Posterior cingulate gyrus (tissue), 11 donors: Measurements from ENCODE around the gene RRP9.

Experiments
- DNase-seq, 10 donors: peaks; one replicate each; pipeline versions ENCODE4 v3.0.0 to v3.0.0-alpha.2; 2020 to 2021; ENCODE audit warnings: mixed read lengths in 3 of 10
- intact Hi-C: fragments of 100-400 bp; cut with DNase I; formaldehyde crosslinking; loops from one replicate; pipeline ENCODE4 v1.15.1; 2023

RRP9 gene

DNA sequence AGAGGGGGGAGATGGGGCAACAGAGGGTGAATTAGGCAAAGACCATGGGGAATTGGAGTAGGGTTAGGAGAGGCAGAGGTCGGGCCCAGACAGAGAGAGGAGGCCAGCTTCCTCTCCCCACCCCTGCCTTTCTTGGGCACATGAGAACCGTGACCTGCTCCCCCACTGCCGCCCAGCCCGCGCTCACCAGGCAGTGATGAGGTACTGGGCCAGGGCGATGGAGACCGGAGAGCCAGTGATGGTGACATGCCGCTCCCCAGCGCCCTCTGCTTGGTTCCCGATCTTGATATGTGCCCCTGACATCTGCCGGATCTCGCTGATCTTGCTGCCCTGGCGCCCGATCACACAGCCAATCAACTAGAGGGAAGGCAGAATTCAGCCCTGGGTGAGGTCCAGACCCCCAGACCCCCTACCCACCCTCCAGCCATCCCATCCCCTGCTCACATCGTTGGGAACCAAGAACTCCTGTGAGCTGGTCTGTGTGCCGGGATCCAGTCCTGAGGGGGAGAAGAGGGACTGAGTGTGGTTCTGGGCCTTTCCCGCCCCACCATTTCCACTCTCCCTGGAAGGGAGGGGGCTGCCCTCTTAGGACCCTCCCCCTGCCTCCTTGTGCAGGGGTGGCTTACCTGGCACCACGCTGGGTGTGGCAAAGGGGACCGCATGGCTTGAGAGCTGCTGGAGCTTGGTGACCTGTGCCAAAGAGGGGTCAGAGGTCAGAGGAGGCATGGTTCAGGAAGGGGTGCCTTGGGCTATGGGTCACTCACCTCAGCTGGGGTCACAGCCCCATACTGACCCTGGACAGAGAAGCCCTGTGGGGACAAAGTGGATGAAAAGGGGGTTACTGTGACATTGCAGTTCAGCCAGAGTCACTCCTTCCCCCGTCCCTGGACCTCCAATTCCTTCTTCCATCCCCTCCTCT, 17.2 kb upstream of the RRP9 start:
- DNase-seq: peak in 2 of 10 donors; percentile 52 to 79
- intact Hi-C loops: no loop called here

DNA sequence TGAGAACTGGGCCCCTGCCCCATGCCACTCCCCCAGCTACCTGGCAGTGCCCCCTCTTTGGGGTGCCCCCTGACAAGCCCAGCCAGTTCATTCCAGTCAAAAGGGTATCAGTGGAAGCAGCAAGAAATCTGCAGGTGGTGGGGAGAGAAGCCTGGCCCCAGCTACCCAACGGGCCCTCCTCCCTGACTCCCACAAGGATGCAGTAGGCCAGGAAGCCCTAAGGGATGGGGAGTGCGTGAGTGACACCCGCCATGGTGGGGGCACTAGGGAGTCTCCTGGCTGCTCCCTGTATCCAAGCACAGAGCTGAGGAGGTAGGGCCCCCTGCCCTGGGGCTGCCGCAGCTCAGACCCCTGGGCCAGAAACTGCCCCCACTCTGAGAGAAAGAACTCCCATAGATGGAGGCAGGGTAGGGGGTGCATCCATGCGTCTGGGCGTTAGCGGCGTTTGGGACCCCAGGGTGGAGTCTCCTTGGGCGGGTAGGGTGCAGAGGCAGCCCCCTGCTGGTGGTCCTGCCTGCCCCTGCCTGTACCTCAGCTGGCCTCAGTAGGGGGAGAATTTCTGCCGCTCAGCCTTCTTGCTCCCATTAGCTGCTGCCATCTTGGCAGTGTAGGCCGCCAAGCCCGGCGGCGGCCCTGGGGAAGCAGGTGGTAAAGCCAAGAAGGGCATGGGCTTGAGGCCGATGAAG, 16.0 kb upstream of the RRP9 start:
- intact Hi-C loops: no loop called here
- peak in 2 of 10 donors; percentile 52 to 55 for DNase-seq

DNA sequence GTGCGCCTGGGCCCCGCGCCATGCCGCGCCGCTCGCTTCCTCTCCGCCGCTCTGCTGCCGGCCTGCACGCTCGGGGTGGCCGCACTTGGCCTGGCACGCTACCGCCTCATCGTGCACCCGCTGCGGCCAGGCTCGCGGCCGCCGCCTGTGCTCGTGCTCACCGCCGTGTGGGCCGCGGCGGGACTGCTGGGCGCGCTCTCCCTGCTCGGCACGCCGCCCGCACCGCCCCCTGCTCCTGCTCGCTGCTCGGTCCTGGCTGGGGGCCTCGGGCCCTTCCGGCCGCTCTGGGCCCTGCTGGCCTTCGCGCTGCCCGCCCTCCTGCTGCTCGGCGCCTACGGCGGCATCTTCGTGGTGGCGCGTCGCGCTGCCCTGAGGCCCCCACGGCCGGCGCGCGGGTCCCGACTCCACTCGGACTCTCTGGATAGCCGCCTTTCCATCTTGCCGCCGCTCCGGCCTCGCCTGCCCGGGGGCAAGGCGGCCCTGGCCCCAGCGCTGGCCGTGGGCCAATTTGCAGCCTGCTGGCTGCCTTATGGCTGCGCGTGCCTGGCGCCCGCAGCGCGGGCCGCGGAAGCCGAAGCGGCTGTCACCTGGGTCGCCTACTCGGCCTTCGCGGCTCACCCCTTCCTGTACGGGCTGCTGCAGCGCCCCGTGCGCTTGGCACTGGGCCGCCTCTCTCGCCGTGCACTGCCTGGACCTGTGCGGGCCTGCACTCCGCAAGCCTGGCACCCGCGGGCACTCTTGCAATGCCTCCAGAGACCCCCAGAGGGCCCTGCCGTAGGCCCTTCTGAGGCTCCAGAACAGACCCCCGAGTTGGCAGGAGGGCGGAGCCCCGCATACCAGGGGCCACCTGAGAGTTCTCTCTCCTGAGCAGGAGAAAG, 14.4 kb upstream of the RRP9 start:
- intact Hi-C loops: no loop called here
- DNase-seq: peak in 9 of 10 donors; percentile 35 to 93 (median 45)

DNA sequence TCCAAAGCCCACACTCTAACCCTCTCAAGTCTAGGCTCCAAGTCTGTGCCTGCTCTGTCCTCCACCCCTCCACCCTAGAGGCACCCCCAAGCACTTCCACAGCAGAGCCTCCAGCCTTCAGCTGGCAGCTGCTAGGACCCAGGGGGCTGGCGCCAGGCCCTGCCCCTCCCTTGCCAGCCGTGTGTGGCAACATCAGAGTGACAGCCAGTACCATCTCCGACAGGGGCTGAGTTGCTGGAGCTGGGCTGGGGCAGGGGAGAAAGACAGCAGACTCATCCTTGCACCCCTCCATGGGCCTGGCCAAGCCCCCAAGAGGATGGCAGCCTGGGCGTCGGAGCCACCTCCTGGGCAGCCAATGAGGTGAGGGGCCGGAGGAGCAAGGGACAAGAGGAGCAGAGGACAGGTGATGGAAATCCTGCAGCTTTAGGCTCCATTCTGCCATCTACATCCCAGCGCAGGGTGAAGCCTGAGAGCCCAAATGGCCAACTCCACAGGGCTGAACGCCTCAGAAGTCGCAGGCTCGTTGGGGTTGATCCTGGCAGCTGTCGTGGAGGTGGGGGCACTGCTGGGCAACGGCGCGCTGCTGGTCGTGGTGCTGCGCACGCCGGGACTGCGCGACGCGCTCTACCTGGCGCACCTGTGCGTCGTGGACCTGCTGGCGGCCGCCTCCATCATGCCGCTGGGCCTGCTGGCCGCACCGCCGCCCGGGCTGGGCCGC, 13.6 kb upstream of the RRP9 start, which contains the start of gene GPR62:
Gene GPR62, plus strand, starts transcription at position 207 of the 718 bp plus-strand sequence. Its CDS starts 272 bp downstream, at position 479.
- intact Hi-C loops: no loop called here
- peak; percentile 68 to 98 (median 82) for DNase-seq

DNA sequence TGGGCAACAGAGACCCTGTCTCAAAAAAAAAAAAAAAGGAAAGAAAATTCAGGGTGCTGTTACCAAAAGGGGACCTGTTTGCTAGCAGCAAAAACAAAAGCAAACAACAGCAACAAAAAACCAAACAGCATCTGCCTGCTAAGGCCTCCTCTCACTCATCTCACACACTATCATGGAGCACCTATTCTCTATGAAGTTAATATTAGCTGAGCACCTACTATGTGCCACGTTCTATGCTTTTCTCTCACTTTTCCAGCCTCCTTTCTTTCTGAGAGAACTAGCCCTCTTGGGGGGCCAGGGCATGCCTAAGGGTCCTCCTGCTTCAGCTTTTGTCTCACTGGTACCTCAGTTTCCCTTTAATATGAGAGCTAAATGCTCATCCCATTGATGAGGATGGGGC, 13.0 kb upstream of the RRP9 start:
- no peak for DNase-seq
- intact Hi-C loops: no loop called here

DNA sequence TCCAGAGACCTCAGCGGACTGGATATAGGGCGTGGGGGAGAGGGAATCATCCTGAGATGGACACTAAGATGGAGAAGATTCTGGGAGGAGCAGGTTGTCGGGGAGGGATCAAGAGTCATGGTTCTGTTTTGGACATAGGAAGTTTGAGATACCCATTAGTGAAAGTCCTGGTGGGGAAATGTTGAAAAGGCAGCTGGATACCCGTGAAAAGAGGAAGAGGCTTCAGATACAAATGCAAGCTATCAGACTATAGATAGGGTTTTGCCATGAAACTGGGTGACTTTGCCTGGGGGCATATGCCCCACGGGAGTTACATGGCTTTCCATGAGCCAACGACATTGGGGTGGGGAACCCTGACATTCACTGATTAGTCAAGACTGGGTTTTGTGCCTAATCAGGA, 12.4 kb upstream of the RRP9 start:
- intact Hi-C loops: no loop called here
- DNase-seq: no peak

DNA sequence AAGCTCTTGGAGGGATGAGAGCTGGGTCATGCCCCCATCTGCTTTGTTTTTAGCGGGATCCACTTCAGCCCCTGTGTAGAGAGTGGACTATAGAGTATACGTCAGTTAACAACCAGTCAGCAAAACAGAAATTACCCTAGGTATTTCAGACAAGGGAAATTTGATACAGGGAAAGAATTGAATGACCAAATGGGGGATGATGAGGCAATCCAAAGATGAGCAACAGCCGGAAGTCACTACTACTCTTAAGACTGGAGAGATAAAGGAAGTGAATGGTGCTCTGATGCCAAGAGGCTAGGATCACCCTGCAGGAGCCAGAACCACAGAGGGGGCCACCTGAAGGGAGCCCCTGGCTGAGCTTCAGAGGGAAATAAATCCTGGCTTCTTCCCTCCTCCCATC, 11.7 kb upstream of the RRP9 start:
- DNase-seq: no peak

DNA sequence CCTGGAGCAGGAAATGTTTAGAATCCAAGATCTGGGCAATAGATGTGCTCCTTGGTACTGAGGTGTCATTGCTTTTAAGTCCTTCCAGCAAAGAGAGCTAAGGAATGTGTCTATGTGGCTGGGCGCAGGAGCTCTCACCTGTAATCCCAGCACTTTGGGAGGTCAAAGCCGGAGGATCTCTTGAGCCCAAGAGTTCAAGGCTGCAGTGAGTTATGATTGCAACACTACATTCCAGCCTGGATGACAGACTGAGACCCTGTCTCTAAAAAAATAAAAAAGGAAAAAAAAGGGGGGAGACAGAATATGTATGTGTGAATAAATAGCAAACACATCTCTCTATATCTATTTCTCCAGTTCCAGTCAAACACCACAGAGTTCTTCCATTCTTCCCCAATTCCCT, 9.2 kb upstream of the RRP9 start:
- peak in 2 of 10 donors; percentile 4 to 10 for DNase-seq
- intact Hi-C loops: no loop called here

More for the DNA sequence above, 11.7 kb upstream of the RRP9 start:
- intact Hi-C loops: no loop called here

DNA sequence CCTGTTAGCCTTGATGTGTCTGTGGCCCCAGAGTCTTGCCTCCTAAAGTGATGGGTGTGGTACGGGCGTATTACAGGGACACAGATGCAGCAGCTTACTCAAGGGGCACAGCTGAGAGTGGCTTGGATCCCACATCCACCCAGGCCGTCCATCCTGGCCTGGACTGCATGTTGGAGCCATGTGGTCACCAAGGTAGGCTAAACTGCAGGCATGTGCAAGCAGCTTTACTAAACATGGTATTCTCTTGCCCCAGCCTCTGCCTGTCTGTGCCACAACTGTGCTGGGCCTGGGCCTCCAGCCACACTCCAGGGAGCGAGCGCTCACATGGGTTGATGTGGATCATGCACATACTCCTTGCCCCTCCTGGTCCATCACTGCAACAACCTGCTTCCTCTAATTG, 7.4 kb upstream of the RRP9 start:
- intact Hi-C loops: no loop called here
- DNase-seq: peak in 3 of 10 donors; percentile 9 to 62 (median 25)

DNA sequence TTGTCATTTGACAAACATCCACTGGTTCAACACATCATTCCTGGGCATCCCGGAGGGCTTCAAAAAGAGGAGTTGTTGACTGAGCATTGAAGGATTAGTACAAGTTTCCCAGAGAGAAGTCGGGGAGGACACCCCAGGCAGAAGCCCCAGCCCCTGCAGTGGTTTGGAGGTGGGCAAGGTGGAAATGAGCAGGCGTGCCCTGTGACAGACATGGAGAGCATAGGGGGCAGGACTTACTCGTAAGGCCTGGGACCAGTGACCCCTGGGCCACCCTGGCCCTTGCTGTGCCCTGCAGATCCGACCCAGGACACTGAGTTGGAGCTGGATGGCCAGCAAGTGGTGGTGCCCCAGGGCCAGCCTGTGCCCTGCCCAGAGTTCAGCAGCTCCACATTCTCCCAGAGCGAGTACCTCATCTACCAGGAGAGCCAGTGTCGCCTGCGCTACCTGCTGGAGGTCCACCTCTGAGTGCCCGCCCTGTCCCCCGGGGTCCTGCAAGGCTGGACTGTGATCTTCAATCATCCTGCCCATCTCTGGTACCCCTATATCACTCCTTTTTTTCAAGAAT, 6.4 kb upstream of the RRP9 start:
- peak in 4 of 10 donors; percentile 16 to 74 (median 50) for DNase-seq
- intact Hi-C loops: no loop called here

DNA sequence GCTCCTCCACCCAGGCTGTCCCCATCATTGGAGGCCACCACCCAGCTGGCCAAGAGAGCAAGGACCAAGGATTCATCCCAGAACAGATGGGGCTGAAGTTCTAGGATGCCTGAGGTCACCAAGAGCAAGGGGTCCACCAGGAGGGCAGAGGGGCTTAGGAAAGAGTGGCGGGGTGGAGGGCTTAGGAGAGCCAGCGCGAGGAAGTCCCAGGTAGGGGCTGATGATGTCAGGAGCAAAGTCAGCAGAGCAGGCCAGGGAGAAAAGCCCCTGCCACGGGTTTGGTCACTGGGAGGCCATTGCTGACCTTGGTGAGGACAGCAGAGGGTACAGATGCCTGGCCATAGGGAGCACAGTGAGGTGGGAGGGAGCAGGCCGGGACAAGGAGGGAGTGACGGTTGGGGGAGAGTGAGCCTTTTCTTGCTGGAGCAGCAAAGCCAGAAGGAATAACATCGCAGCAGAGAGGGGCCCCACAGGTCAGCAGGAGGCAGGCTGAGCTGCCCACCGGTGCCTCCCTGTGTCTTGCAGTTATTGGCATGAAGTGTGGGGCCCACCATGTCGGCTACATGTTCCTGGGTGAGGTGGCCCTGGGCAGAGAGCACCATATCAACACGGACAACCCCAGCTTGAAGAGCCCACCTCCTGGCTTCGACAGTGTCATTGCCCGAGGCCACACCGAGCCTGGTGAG, 5.7 kb upstream of the RRP9 start:
- DNase-seq: peak in 4 of 10 donors; percentile 16 to 77 (median 57)
- intact Hi-C loops: no loop called here

DNA sequence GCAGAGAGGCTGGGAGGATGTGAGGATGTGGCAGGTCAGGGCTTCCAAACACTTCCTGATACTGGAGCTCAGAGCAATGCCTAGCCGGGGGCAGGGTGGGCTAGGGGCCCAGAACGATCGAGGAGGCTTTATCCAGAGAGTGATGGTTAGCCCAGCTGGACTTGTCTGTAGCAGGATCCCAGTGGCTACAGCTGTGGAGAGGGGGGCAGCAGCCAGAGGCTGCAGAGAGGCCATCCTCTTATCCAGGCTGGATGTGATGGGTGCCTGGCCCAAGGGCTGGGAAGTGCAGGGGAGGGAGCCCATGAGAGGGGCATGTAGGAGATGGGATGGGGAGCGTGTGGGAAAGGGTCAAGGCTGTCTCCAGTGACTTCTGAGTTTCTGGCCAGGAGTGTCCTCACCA, 5.1 kb upstream of the RRP9 start:
- intact Hi-C loops: no loop called here

DNA sequence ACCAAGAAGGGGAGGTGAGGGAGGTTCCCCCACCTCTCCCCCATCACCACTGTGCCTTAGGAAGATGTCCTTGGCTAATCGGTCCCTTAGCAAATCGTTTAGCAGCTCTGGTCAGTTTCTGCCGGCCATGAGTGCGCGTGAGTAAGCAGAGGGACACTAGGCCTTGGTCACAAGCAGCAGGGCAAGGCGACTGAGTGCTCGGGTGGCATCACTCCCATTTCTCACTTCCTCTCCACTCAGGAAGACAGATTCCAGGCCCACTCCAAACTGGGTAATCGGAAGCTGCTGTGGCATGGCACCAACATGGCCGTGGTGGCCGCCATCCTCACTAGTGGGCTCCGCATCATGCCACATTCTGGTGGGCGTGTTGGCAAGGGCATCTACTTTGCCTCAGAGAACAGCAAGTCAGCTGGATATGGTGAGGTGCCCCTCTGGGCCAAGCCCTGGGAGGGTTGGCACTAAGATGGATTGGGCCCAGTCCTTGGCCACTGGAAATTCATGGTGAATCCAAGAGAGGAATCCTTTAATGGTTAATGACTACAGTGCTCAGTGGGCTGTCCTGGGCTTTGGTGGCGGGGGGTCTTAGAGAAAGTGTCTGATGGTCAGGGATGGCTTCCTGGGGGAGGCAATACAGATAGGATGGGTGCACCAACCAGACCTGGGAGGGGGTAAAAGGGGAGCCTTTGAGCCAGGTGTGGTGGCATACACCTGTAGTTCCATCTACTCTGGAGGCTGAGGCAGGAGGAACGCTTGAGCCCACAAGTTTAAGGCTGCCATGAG, 4.4 kb upstream of the RRP9 start:
- peak in 4 of 10 donors; percentile 2 to 61 (median 58) for DNase-seq
- intact Hi-C loops: no loop called here

More for the DNA sequence above, 5.1 kb upstream of the RRP9 start:
- peak in 3 of 10 donors; percentile 1 to 47 (median 9) for DNase-seq

DNA sequence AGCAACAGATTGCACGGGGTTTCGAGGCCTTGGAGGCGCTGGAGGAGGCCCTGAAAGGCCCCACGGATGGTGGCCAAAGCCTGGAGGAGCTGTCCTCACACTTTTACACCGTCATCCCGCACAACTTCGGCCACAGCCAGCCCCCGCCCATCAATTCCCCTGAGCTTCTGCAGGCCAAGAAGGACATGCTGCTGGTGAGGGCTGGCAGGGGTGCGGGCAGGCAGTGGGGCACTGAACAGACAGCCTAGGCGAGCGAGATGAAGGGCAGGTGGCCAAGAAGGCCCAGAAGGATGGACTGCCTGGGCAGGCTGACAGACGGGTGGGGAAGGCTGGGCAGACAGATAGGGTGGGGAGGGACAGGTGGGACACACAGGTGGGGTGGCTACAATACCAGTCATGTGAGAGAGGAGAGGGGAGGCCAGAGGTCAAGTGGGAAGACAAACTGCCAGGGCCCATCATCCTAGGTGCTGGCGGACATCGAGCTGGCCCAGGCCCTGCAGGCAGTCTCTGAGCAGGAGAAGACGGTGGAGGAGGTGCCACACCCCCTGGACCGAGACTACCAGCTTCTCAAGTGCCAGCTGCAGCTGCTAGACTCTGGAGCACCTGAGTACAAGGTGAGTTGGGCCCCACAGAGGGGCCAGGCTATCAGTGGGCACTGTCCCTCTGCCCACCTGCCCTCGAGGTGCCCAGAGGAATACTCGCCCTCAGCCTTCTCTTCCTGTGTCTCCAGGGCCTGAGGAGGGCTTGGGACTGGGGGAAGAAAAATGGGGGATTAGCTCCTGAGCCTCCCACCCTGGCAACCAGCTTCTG, 3.5 kb upstream of the RRP9 start:
- intact Hi-C loops: no loop called here
- peak in 4 of 10 donors; percentile 19 to 77 (median 55) for DNase-seq

DNA sequence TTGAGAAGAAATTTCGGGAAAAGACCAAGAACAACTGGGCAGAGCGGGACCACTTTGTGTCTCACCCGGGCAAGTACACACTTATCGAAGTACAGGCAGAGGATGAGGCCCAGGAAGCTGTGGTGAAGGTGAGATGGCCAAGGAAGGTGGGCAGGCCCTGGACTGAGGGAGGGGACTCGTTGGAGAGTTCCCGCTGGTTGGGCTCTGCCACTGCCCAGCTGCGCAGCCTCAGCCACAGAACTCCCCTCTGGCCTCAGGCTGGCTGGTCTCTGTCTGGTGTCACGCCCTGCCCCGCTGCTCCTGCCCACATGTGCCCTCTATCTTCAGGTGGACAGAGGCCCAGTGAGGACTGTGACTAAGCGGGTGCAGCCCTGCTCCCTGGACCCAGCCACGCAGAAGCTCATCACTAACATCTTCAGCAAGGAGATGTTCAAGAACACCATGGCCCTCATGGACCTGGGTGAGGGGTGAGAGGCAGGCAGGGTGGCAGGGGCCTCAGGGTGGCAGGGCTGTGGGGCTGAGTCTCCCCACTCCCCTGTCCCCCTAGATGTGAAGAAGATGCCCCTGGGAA, 2.8 kb upstream of the RRP9 start:
- intact Hi-C loops: no loop called here
- peak in 4 of 10 donors; percentile 8 to 74 (median 42) for DNase-seq

DNA sequence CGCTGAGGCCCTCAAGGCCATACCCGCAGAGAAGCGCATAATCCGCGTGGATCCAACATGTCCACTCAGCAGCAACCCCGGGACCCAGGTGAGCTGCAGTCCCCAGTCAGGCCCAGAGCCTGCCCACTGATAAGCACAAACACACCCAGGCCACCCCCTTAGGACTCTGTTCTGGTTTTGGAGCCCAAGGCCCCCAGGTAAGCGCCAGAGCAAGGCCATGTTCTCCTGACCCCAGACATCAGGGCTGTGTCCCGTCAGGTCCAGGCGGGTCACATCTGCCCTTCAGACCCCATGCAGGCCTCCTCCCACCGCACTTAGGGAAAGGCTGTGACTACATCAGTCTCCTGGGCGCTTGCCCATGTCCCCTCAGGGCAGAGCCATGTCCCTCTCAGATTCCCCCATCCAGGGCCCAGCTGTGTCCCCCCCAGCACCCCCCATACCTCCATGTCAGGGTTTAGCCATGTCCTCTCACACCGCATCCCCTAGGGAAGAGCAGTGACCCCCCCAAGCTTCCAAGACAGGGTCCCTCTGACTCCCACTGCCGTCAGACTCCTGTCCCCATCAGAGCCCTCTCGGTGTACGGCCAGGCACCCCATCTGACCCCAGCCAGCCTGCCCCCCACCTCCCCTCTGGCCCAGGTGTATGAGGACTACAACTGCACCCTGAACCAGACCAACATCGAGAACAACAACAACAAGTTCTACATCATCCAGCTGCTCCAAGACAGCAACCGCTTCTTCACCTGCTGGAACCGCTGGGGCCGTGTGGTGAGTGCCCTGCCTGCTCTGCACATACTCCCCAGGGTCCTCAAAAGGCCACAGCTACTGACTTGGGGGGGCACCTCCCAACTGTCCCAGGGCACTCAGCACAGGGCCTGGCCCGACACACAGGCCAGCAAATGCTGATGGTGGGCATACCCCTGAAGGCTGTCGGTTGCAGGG, 2.0 kb upstream of the RRP9 start:
- DNase-seq: peak in 3 of 10 donors; percentile 48 to 73 (median 63)

More for the DNA sequence above, 2.0 kb upstream of the RRP9 start:
- intact Hi-C loops: no loop called here
